Liver (tissue), 9 donors: ENCODE results near the gene TENT4B. TPM values are rescaled to one million over a fixed set of nuclear protein-coding genes. Genes with fewer than 3 reads are reported as not detected.

Experiments used
- DNase-seq: peaks from one replicate; pipeline ENCODE4 v3.0.0-alpha.2; 2017; ENCODE audit warnings: low spot score
- H3K27ac ChIP-seq, 2 donors: one replicate each; pipeline ENCODE4 v1.7.0; 2013; ENCODE audit warnings: inconsistent platforms in 2 of 2, low read length in 2 of 2, control low read depth in 1 of 2, low read depth in 1 of 2, mild to moderate bottlenecking in 1 of 2
- H3K27me3 ChIP-seq, 4 donors: one replicate each; pipeline versions ENCODE4 v1.6.1 to v1.7.0; 2013; ENCODE audit warnings: low read length in 3 of 4, inconsistent platforms in 1 of 4, mild to moderate bottlenecking in 1 of 4, moderate library complexity in 1 of 4; ENCODE audit not compliant: control insufficient read depth in 4 of 4, insufficient read depth in 4 of 4
- H3K36me3 ChIP-seq, 4 donors: one replicate each; pipeline versions ENCODE4 v1.6.1 to v1.7.0; 2013; ENCODE audit warnings: low read length in 3 of 4, mild to moderate bottlenecking in 3 of 4, low read depth in 1 of 4, moderate library complexity in 1 of 4; ENCODE audit not compliant: control insufficient read depth in 4 of 4, insufficient read depth in 3 of 4
- H3K4me1 ChIP-seq, 4 donors: one replicate each; pipeline versions ENCODE4 v1.6.1 to v1.7.0; 2013; ENCODE audit warnings: low read length in 3 of 4, mild to moderate bottlenecking in 3 of 4, moderate library complexity in 1 of 4; ENCODE audit not compliant: control insufficient read depth in 4 of 4, insufficient read depth in 4 of 4
- H3K4me3 ChIP-seq, 3 donors: one replicate each; pipeline versions ENCODE4 v1.6.1 to v1.7.0; 2013; ENCODE audit warnings: low read length in 3 of 3, control low read depth in 1 of 3, low read depth in 1 of 3, mild to moderate bottlenecking in 1 of 3
- H3K9ac ChIP-seq, 2 donors: one replicate each; pipeline ENCODE4 v1.7.0; 2013; ENCODE audit warnings: low read length in 2 of 2, mild to moderate bottlenecking in 2 of 2, moderate library complexity in 2 of 2, control low read depth in 1 of 2, low read depth in 1 of 2
- H3K9me3 ChIP-seq, 4 donors: one replicate each; pipeline versions ENCODE4 v1.6.1 to v1.7.0; 2013; ENCODE audit warnings: low read length in 3 of 4; ENCODE audit not compliant: control insufficient read depth in 4 of 4
- ATF3 ChIP-seq: IDR thresholded peaks from 2 replicates; pipeline ENCODE4 v1.6.1; 2016; ENCODE audit warnings: antibody characterized with exemption
- CTCF ChIP-seq: fragments of 150-350 bp; IDR thresholded peaks from 2 replicates; pipeline ENCODE4 v1.5.1; 2017; ENCODE audit warnings: improper control_type of control experiment, low read depth, low read length; ENCODE audit not compliant: missing input control
- EGR1 ChIP-seq, 2 donors: IDR thresholded peaks; 2 replicates each; pipeline ENCODE4 v1.6.1; 2016 to 2018; ENCODE audit warnings: antibody characterized with exemption in 2 of 2, low read depth in 2 of 2
- FOXA2 ChIP-seq: IDR thresholded peaks from 2 replicates; pipeline ENCODE4 v1.6.1; 2016; ENCODE audit warnings: antibody characterized with exemption
- GABPA ChIP-seq, 2 donors: IDR thresholded peaks in 1 of 2; conservative IDR thresholded peaks in 1 of 2; 2 replicates each; pipeline ENCODE4 v1.6.1; 2016; ENCODE audit warnings: antibody characterized with exemption in 2 of 2, mild to moderate bottlenecking in 1 of 2, moderate library complexity in 1 of 2
- JUND ChIP-seq, 2 donors: IDR thresholded peaks; 2 replicates each; pipeline ENCODE4 v1.6.1; 2016; ENCODE audit warnings: antibody characterized with exemption in 2 of 2
- MAX ChIP-seq: IDR thresholded peaks from 2 replicates; pipeline ENCODE4 v1.6.1; 2016; ENCODE audit warnings: antibody characterized with exemption
- NR2F2 ChIP-seq: IDR thresholded peaks from 2 replicates; pipeline ENCODE4 v1.6.1; 2016; ENCODE audit warnings: antibody characterized with exemption
- RAD21 ChIP-seq, 2 donors: IDR thresholded peaks; 2 replicates each; pipeline ENCODE4 v1.6.1; 2016; ENCODE audit warnings: antibody characterized with exemption in 2 of 2, mild to moderate bottlenecking in 2 of 2
- REST ChIP-seq: IDR thresholded peaks from 2 replicates; pipeline ENCODE4 v1.6.1; 2016; ENCODE audit warnings: antibody characterized with exemption, mild to moderate bottlenecking
- RXRA ChIP-seq, 2 donors: IDR thresholded peaks; 2 replicates each; pipeline ENCODE4 v1.6.1; 2017 to 2018; ENCODE audit warnings: antibody characterized with exemption in 2 of 2, mild to moderate bottlenecking in 1 of 2
- SP1 ChIP-seq: IDR thresholded peaks from 2 replicates; pipeline ENCODE4 v1.6.1; 2018; ENCODE audit warnings: antibody characterized with exemption, mild to moderate bottlenecking
- ZBTB33 ChIP-seq: IDR thresholded peaks from 2 replicates; pipeline ENCODE4 v1.6.1; 2016; ENCODE audit warnings: antibody characterized with exemption
- WGBS: extraction: QIAGEN DNeasy Blood & Tissue Kit; methylation state at CpG from one replicate; pipeline ENCODE4 v1.1.7; 2013; 5-methylcytosine and 5-hydroxymethylcytosine counted together
- polyA plus RNA-seq, 2 donors: library from polyadenylated mRNA; stranded (reverse) in 1 of 2; unstranded in 1 of 2; fragments of 200-250 nt in 1 of 2; fragments of >200 nt in 1 of 2; fragmentation: Nextera tagmentation in 1 of 2; extraction: Ambion mirVana in 1 of 2; gene quantifications; one replicate each; pipeline versions ENCODE4 v1.2.1 to v1.2.3, GENCODE V29; 2013 to 2015
- total RNA-seq, 2 donors: library from RNA; depleted of rRNA; stranded (reverse); fragments of >200 nt; gene quantifications; one replicate each; pipeline ENCODE4 v1.2.3, GENCODE V29; 2014
- donor health status: healthy.
- donor health status: healthy.
- donor health status: healthy.
- donor health status: healthy.
- donor health status: healthy.

TENT4B gene
- total and polyA plus RNA-seq, 4 donors: 4.2 to 10.8 (median 7.9) TPM

- H3K27me3 ChIP-seq: no peaks in the 10 kb centered on the region
- TF ChIP-seq ZBTB33: no peak
- TF ChIP-seq ATF3: no peak
- TF ChIP-seq EGR1 (IDR thresholded peaks at IDR 0.05; ENCODE audit: low read depth in 2 of 2): no peak
- no peak for TF ChIP-seq FOXA2
- TF ChIP-seq JUND (IDR thresholded peaks at IDR 0.05): no peak
- no peak for TF ChIP-seq NR2F2
- TF ChIP-seq MAX: no peak
- H3K4me3 ChIP-seq: no peak overlapping the region
- H3K9ac ChIP-seq: no peak overlapping the region
- H3K4me1 ChIP-seq: no peaks in the 10 kb centered on the region
- no peak for DNase-seq
- no peaks in the 10 kb centered on the region for H3K36me3 ChIP-seq
- 81% methylated on average over 14 of the region's 14 CpGs for WGBS
- no peak overlapping the region for H3K27ac ChIP-seq
- H3K9me3 ChIP-seq: no peaks in the 10 kb centered on the region
These were observed 31.2 kb upstream of the TENT4B start for GRCh38 chr16:50121721-50122445.

- H3K27me3 ChIP-seq: no peaks in the 10 kb centered on the region
- no peak for DNase-seq
- no peak overlapping the region for H3K4me3 ChIP-seq
- H3K9me3 ChIP-seq: no peaks in the 10 kb centered on the region
- no peak overlapping the region for H3K9ac ChIP-seq
- H3K27ac ChIP-seq: no peak overlapping the region
- H3K36me3 ChIP-seq: no peaks in the 10 kb centered on the region
- WGBS: 54% methylated on average over 1 of the region's 1 CpG
- H3K4me1 ChIP-seq: no peaks in the 10 kb centered on the region
- TF ChIP-seq JUND (IDR thresholded peaks at IDR 0.05) (no peak), MAX (no peak), GABPA (IDR thresholded peaks at IDR 0.05 in 1 of 2, conservative IDR thresholded peaks at IDR 0.05 in 1 of 2) (no peak), RXRA (IDR thresholded peaks at IDR 0.05) (no peak), SP1 (no peak), NR2F2 (no peak), CTCF (no peak), REST (no peak), RAD21 (IDR thresholded peaks at IDR 0.05) (no peak), FOXA2 (no peak)
These were observed 29.7 kb upstream of the TENT4B start for GRCh38 chr16:50123417-50123816.
